NT2/D1 (cell line): ENCODE results near the gene GFOD2.

ENCODE experiments used
- DNase-seq: peaks from one replicate; pipeline ENCODE4 v3.0.0-alpha.2; 2011; ENCODE audit warnings: low read depth, low spot score
- H3K27me3 ChIP-seq: 2 replicates; pipeline ENCODE4 v1.6.0; 2011; ENCODE audit warnings: mild to moderate bottlenecking; ENCODE audit not compliant: insufficient read length, insufficient read depth
- H3K36me3 ChIP-seq: 2 replicates; pipeline ENCODE4 v1.6.1; 2011; ENCODE audit warnings: mild to moderate bottlenecking, low read length, mixed read lengths; ENCODE audit not compliant: insufficient read depth, insufficient read length
- H3K4me1 ChIP-seq: 2 replicates; pipeline ENCODE4 v1.5.1; 2011; ENCODE audit not compliant: insufficient read depth, insufficient read length
- H3K4me3 ChIP-seq: 2 replicates; pipeline ENCODE4 v1.5.1; 2011; ENCODE audit warnings: low read depth; ENCODE audit not compliant: insufficient read length
- H3K9ac ChIP-seq: 2 replicates; pipeline ENCODE4 v1.6.0; 2011; ENCODE audit warnings: low read depth; ENCODE audit not compliant: insufficient read length
- H3K9me3 ChIP-seq: 2 replicates; pipeline ENCODE4 v1.5.1; 2011; ENCODE audit warnings: mild to moderate bottlenecking, low read length; ENCODE audit not compliant: insufficient read depth
- SUZ12 ChIP-seq: IDR thresholded peaks from 2 replicates; pipeline ENCODE4 v1.6.1; 2011; ENCODE audit not compliant: insufficient read length, insufficient read depth; ENCODE audit errors: extremely low read depth
- YY1 ChIP-seq: IDR thresholded peaks from 2 replicates; pipeline ENCODE4 v1.6.1; 2011; ENCODE audit not compliant: insufficient read length, insufficient read depth
- ZNF274 ChIP-seq: IDR thresholded peaks from 2 replicates; pipeline ENCODE4 v1.6.1; 2011; ENCODE audit warnings: mild to moderate bottlenecking, low read depth, low read length

Gene GFOD2

GRCh38 chr16:67650023-67650422 is 69.1 kb downstream of the GFOD2 start:
- H3K4me1 ChIP-seq = peaks cover 22% of the 10 kb centered on the region
- no peaks in the 10 kb centered on the region for H3K9me3 ChIP-seq
- no peak for DNase-seq
- H3K4me3 ChIP-seq = no peak overlapping the region
- TF ChIP-seq YY1 (no peak), SUZ12 (no peak), ZNF274 (no peak)
- peaks cover 21% of the 10 kb centered on the region for H3K27me3 ChIP-seq
- peaks cover 12% of the 10 kb centered on the region for H3K36me3 ChIP-seq
- H3K9ac ChIP-seq = no peak overlapping the region

- peaks cover 19% of the 10 kb centered on the region for H3K4me1 ChIP-seq
- peaks cover 7% of the 10 kb centered on the region for H3K36me3 ChIP-seq
- DNase-seq = no peak
- TF ChIP-seq YY1 (no peak), ZNF274 (no peak), SUZ12 (no peak)
- no peak overlapping the region for H3K9ac ChIP-seq
- no peak overlapping the region for H3K4me3 ChIP-seq
- peaks cover 24% of the 10 kb centered on the region for H3K27me3 ChIP-seq
- no peaks in the 10 kb centered on the region for H3K9me3 ChIP-seq
These were observed 69.6 kb downstream of the GFOD2 start for GRCh38 chr16:67649494-67649931.

GRCh38 chr16:67648764-67649407 is 70.2 kb downstream of the GFOD2 start:
- no peak overlapping the region for H3K9ac ChIP-seq

GRCh38 chr16:67648088-67648763 is 70.9 kb downstream of the GFOD2 start:
- TF ChIP-seq ZNF274 (no peak), YY1 (no peak)
- Histone ChIP-seq H3K27me3 (peaks cover 29% of the 10 kb centered on the region), H3K4me3 (no peak overlapping the region), H3K36me3 (peaks cover 6% of the 10 kb centered on the region), H3K4me1 (peaks cover 14% of the 10 kb centered on the region), H3K9ac (no peak overlapping the region), H3K9me3 (no peaks in the 10 kb centered on the region)
- DNase-seq = no peak

More at GRCh38 chr16:67648764-67649407, 70.2 kb downstream of the GFOD2 start:
- Histone ChIP-seq H3K36me3 (peaks cover 6% of the 10 kb centered on the region), H3K4me3 (no peak overlapping the region), H3K4me1 (peaks cover 16% of the 10 kb centered on the region), H3K27me3 (peaks cover 30% of the 10 kb centered on the region), H3K9me3 (no peaks in the 10 kb centered on the region)
- TF ChIP-seq SUZ12 (no peak), ZNF274 (no peak), YY1 (no peak)
- DNase-seq = no peak

GRCh38 chr16:67647681-67648080 is 71.4 kb downstream of the GFOD2 start:
- Histone ChIP-seq H3K9ac (no peak overlapping the region), H3K27me3 (peaks cover 28% of the 10 kb centered on the region), H3K36me3 (peaks cover 6% of the 10 kb centered on the region), H3K4me1 (peaks cover 14% of the 10 kb centered on the region), H3K9me3 (no peaks in the 10 kb centered on the region), H3K4me3 (no peak overlapping the region)
- no peak for DNase-seq
- TF ChIP-seq SUZ12 = no peak
- TF ChIP-seq ZNF274 = no peak
- no peak for TF ChIP-seq YY1

GRCh38 chr16:67647111-67647651 is 71.9 kb downstream of the GFOD2 start:
- no peaks in the 10 kb centered on the region for H3K9me3 ChIP-seq
- no peak for DNase-seq
- H3K9ac ChIP-seq = no peak overlapping the region
- no peak overlapping the region for H3K4me3 ChIP-seq
- peaks cover 6% of the 10 kb centered on the region for H3K36me3 ChIP-seq
- H3K4me1 ChIP-seq = peaks cover 11% of the 10 kb centered on the region
- TF ChIP-seq YY1 = no peak
- no peak for TF ChIP-seq SUZ12
- TF ChIP-seq ZNF274 = no peak
- peaks cover 28% of the 10 kb centered on the region for H3K27me3 ChIP-seq

- H3K4me1 ChIP-seq = peaks cover 11% of the 10 kb centered on the region
- H3K9me3 ChIP-seq = no peaks in the 10 kb centered on the region
- H3K27me3 ChIP-seq = peaks cover 28% of the 10 kb centered on the region
- no peak for DNase-seq
- peak overlapping the region; percentile 79 for H3K9ac ChIP-seq
- H3K4me3 ChIP-seq = peak overlapping the region; percentile 46
- peaks cover 3% of the 10 kb centered on the region for H3K36me3 ChIP-seq
- TF ChIP-seq ZNF274 = no peak
- TF ChIP-seq SUZ12 = no peak
- TF ChIP-seq YY1 = no peak
These were observed 73.6 kb downstream of the GFOD2 start for GRCh38 chr16:67645397-67646121.
